HepG2 (cell line): ENCODE data around the gene SNAI3. TPM values are rescaled to one million over a fixed set of nuclear protein-coding genes. Genes with fewer than 3 reads are reported as not detected.

Experiments used
- AGO1 ChIP-seq: fragments of 200-400 bp; formaldehyde crosslinking; IDR thresholded peaks from 2 replicates; pipeline ENCODE4 v1.6.1; 2017; ENCODE audit warnings: mild to moderate bottlenecking, low read depth, low read length, moderate library complexity; ENCODE audit not compliant: poor library complexity, severe bottlenecking
- ATF7-NPFF ChIP-seq: sonication (generic); formaldehyde crosslinking; IDR thresholded peaks from 2 replicates; pipeline ENCODE4 v1.8.1; 2023; ENCODE audit warnings: mild to moderate bottlenecking, low read depth, missing genetic modification reagents, moderate library complexity
- HNF4A ChIP-seq: sonication (generic); formaldehyde crosslinking; IDR thresholded peaks from 2 replicates; pipeline ENCODE4 v1.4.0; 2020; ENCODE audit warnings: missing genetic modification reagents
- KLF11 ChIP-seq: IDR thresholded peaks from 2 replicates; pipeline ENCODE4 v1.6.1; 2016; ENCODE audit warnings: missing compliant biosample characterization
- NFATC3 ChIP-seq: sonication (generic); formaldehyde crosslinking; IDR thresholded peaks from 2 replicates; pipeline ENCODE4 v1.5.1; 2020; ENCODE audit warnings: mild to moderate bottlenecking, missing genetic modification reagents
- TBX2 ChIP-seq: sonication (generic); formaldehyde crosslinking; IDR thresholded peaks from 2 replicates; pipeline ENCODE4 v1.5.0; 2020; ENCODE audit warnings: missing genetic modification reagents, mild to moderate bottlenecking, borderline replicate concordance
- ZBTB7A ChIP-seq: sonication (generic); formaldehyde crosslinking; IDR thresholded peaks from 2 replicates; pipeline ENCODE4 v1.8.0; 2022; ENCODE audit warnings: mild to moderate bottlenecking, missing genetic modification reagents
- ZFYVE20 ChIP-seq: sonication (generic); formaldehyde crosslinking; IDR thresholded peaks from 2 replicates; pipeline ENCODE4 v1.8.0; 2023; ENCODE audit warnings: low read depth, mild to moderate bottlenecking, moderate library complexity, missing genetic modification reagents, borderline replicate concordance
- ZMYM2 ChIP-seq: sonication (generic); formaldehyde crosslinking; IDR thresholded peaks from 2 replicates; pipeline ENCODE4 v1.8.0; 2022; ENCODE audit warnings: mild to moderate bottlenecking, missing genetic modification reagents
- ZMYM3 ChIP-seq: sonication (generic); formaldehyde crosslinking; IDR thresholded peaks from 2 replicates; pipeline ENCODE4 v1.5.1; 2020; ENCODE audit warnings: mild to moderate bottlenecking, missing genetic modification reagents
- ZNF224 ChIP-seq: sonication (generic); formaldehyde crosslinking; IDR thresholded peaks from 2 replicates; pipeline ENCODE4 v1.5.0; 2020; ENCODE audit warnings: mild to moderate bottlenecking, missing genetic modification reagents
- polyA plus RNA-seq, 8 experiments: library from polyadenylated mRNA; depleted of rRNA in 3 of 8; stranded (reverse) in 7 of 8; unstranded in 1 of 8; fragments of >200 nt; fragmentation: Illumina TruSeq in 4 of 8; extraction: Trizol in 4 of 8; gene quantifications; 2 replicates each; pipeline versions ENCODE4 v1.2.1 to v1.2.3, GENCODE V29; 2011 to 2016; ENCODE audit warnings: low read depth in 4 of 8, missing spikeins in 1 of 8, mixed read lengths in 1 of 8; ENCODE audit not compliant: insufficient read depth in 1 of 8
- total RNA-seq, 5 experiments: library from RNA; depleted of rRNA; stranded (reverse); fragments of >200 nt; fragmentation: Illumina TruSeq; extraction: Trizol; gene quantifications; 2 replicates each; pipeline ENCODE4 v1.2.3, GENCODE V29; 2016; ENCODE audit warnings: low read depth in 1 of 5
- TF ChIP-seq, protein P1 (sequence below): sonication (generic); formaldehyde crosslinking; IDR thresholded peaks from 2 replicates; pipeline ENCODE4 v1.5.1; 2020; ENCODE audit warnings: mild to moderate bottlenecking, missing genetic modification reagents
- TF ChIP-seq, protein P2 (sequence below): sonication (generic); formaldehyde crosslinking; IDR thresholded peaks from 2 replicates; pipeline ENCODE4 v1.4.0; 2020; ENCODE audit warnings: low read depth, mild to moderate bottlenecking, missing genetic modification reagents
- TF ChIP-seq, protein P3 (sequence below): sonication (generic); formaldehyde crosslinking; IDR thresholded peaks from 2 replicates; pipeline ENCODE4 v1.4.0; 2020; ENCODE audit warnings: mild to moderate bottlenecking, missing genetic modification reagents

SNAI3 gene
- total and polyA plus RNA-seq, 2 of the 13 experiments (the other 11 are each of a cell fraction or from before 2014, with no cell fraction given) = 0.09 to 0.18 TPM

DNA sequence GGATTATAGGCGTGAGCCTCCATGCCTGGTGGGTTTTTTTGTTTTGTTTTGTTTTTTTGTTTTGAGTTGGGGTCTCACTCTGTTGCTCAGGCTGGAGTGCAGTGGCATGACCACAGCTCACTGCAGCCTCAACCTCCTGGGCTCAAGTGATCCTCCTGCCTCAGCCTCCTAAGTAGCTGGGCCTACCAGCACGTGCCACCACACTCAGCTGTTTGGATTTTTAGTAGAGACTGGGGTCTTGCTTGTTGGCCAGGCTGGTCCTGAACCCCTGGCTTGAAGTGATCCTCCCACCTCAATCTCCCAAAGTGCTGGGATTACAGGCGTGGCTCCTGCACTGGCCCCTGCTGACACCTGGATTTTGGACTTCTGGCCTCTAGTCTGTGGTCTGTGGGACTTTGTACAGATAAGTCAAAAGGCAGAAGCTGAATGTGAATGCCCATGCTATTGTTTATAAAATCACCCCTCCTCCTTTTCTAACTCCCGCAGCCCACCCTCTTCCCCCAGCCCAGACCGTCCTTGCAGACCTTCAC is 5.7 kb downstream of the SNAI3 start (continued):
- TF ChIP-seq, protein P1, sequence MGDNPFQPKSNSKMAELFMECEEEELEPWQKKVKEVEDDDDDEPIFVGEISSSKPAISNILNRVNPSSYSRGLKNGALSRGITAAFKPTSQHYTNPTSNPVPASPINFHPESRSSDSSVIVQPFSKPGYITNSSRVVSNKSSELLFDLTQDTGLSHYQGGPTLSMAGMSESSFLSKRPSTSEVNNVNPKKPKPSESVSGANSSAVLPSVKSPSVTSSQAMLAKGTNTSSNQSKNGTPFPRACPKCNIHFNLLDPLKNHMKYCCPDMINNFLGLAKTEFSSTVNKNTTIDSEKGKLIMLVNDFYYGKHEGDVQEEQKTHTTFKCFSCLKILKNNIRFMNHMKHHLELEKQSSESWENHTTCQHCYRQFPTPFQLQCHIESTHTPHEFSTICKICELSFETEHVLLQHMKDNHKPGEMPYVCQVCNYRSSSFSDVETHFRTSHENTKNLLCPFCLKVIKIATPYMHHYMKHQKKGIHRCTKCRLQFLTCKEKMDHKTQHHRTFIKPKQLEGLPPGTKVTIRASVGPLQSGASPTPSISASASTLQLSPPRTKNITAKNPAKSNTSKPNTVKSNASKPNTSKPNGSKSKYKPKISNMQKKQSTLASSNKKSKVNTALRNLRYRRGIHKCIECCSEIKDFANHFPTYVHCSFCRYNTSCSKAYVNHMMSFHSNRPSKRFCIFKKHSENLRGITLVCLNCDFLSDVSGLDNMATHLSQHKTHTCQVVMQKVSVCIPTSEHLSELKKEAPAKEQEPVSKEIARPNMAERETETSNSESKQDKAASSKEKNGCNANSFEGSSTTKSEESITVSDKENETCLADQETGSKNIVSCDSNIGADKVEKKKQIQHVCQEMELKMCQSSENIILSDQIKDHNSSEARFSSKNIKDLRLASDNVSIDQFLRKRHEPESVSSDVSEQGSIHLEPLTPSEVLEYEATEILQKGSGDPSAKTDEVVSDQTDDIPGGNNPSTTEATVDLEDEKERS (CRISPR knock-in tag) = 0 out of 2 replicates have a peak, but pooled peaks have one; percentile 37
- TF ChIP-seq ZMYM3 (CRISPR knock-in tag) (peak; percentile 16; the same call in 1 of the 2 replicates), AGO1 (no peak), ZMYM2 (CRISPR knock-in tag) (peak; percentile 72), ZBTB7A (CRISPR knock-in tag) (0 out of 2 replicates have a peak, but pooled peaks have one; percentile 48), NFATC3 (CRISPR knock-in tag) (0 out of 2 replicates have a peak, but pooled peaks have one; percentile 8), KLF11 (CRISPR knock-in tag) (no peak), HNF4A (CRISPR knock-in tag) (peak; percentile 41), ATF7-NPFF (CRISPR knock-in tag) (0 out of 2 replicates have a peak, but pooled peaks have one; percentile 48), TBX2 (0 out of 2 replicates have a peak, but pooled peaks have one; percentile 12), ZFYVE20 (0 out of 2 replicates have a peak, but pooled peaks have one; percentile 64), ZNF224 (CRISPR knock-in tag) (no peak)
- TF ChIP-seq, protein P2, sequence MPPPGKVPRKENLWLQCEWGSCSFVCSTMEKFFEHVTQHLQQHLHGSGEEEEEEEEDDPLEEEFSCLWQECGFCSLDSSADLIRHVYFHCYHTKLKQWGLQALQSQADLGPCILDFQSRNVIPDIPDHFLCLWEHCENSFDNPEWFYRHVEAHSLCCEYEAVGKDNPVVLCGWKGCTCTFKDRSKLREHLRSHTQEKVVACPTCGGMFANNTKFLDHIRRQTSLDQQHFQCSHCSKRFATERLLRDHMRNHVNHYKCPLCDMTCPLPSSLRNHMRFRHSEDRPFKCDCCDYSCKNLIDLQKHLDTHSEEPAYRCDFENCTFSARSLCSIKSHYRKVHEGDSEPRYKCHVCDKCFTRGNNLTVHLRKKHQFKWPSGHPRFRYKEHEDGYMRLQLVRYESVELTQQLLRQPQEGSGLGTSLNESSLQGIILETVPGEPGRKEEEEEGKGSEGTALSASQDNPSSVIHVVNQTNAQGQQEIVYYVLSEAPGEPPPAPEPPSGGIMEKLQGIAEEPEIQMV (CRISPR knock-in tag) = 0 out of 2 replicates have a peak, but pooled peaks have one; percentile 49
- TF ChIP-seq, protein P3, sequence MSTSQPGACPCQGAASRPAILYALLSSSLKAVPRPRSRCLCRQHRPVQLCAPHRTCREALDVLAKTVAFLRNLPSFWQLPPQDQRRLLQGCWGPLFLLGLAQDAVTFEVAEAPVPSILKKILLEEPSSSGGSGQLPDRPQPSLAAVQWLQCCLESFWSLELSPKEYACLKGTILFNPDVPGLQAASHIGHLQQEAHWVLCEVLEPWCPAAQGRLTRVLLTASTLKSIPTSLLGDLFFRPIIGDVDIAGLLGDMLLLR = 0 out of 2 replicates have a peak, but pooled peaks have one; percentile 50
